ENCODE results near the gene SEPTIN1.

The SEPTIN1 gene

GRCh38 chr16:30406795-30407101 is 24.4 kb upstream of the SEPTIN1 start:
- TF ChIP-seq CTCF (IDR thresholded peaks at IDR 0.05): no peak
- Histone ChIP-seq H3K27ac (peak overlapping the region; percentile 41), H3K4me1 (ENCODE audit: control insufficient read depth in 1 of 2, insufficient read depth in 1 of 2, low read depth in 1 of 2, low read length in 1 of 2) (peaks cover 19 to 38% of the 10 kb centered on the region in 2 experiments), H3K4me3 (ENCODE audit: low read depth in 1 of 2, low read length in 1 of 2) (peak overlapping the region; percentile 65 to 84), H3K36me3 (no peaks in the 10 kb centered on the region), H3K27me3 (peaks cover 7% of the 10 kb centered on the region), H3K9me3 (no peaks in the 10 kb centered on the region)

GRCh38 chr16:30401768-30402425 is 19.5 kb upstream of the SEPTIN1 start:
- Histone ChIP-seq H3K9me3 (no peaks in the 10 kb centered on the region), H3K4me1 (ENCODE audit: control insufficient read depth in 1 of 2, insufficient read depth in 1 of 2, low read depth in 1 of 2, low read length in 1 of 2) (peaks cover 25 to 52% of the 10 kb centered on the region in 2 experiments), H3K27me3 (peaks cover 24% of the 10 kb centered on the region), H3K4me3 (ENCODE audit: low read depth in 1 of 2, low read length in 1 of 2) (no peak overlapping the region), H3K27ac (no peak overlapping the region), H3K36me3 (no peaks in the 10 kb centered on the region)
- TF ChIP-seq CTCF (IDR thresholded peaks at IDR 0.05): no peak

GRCh38 chr16:30399435-30400186 is 17.2 kb upstream of the SEPTIN1 start:
- Histone ChIP-seq H3K4me1 (ENCODE audit: control insufficient read depth in 1 of 2, insufficient read depth in 1 of 2, low read depth in 1 of 2, low read length in 1 of 2) (peaks cover 35 to 69% of the 10 kb centered on the region in 2 experiments), H3K27me3 (peaks cover 31% of the 10 kb centered on the region), H3K36me3 (no peaks in the 10 kb centered on the region), H3K4me3 (ENCODE audit: low read depth in 1 of 2, low read length in 1 of 2) (peak overlapping the region; percentile 57 to 71), H3K9me3 (no peaks in the 10 kb centered on the region), H3K27ac (no peak overlapping the region)
- TF ChIP-seq CTCF (IDR thresholded peaks at IDR 0.05): no peak

DNA sequence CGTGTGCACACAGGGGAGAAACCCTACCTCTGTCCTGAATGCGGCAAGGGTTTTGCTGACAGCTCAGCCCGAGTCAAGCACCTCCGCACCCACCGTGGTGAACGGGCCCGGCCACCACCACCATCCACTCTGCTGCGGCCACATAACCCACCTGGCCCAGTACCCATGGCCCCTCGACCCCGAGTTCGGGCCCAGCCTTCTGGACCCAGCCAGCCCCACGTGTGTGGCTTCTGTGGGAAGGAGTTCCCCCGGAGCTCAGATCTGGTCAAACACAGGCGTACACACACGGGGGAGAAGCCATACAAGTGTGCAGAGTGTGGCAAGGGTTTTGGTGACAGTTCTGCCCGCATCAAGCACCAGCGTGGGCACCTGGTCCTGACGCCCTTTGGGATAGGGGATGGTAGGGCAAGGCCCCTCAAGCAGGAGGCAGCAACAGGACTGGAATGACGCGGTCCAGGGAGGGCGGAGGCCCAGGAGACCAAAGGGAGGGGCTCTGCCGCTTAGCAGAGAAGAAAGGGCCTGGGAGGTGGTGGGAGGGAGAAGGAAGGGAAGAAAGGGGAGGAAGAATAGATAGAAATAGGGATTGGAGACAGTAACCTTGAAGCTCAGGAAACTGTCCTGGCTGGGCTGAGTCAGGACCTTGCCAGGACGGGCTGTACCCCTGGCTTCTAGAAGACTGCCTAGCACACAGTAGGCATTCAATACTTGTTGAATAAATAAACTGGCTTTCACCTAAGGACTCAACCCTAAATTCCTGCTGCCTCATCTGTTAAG is 16.5 kb upstream of the SEPTIN1 start:
- no peak overlapping the region for H3K4me3 ChIP-seq (ENCODE audit: low read depth in 1 of 2, low read length in 1 of 2)
- no peaks in the 10 kb centered on the region for H3K36me3 ChIP-seq
- H3K4me1 ChIP-seq (ENCODE audit: control insufficient read depth in 1 of 2, insufficient read depth in 1 of 2, low read depth in 1 of 2, low read length in 1 of 2): peaks cover 35 to 69% of the 10 kb centered on the region in 2 experiments
- TF ChIP-seq CTCF (IDR thresholded peaks at IDR 0.05): no peak
- H3K27ac ChIP-seq: no peak overlapping the region
- peaks cover 36% of the 10 kb centered on the region for H3K27me3 ChIP-seq
- no peaks in the 10 kb centered on the region for H3K9me3 ChIP-seq

DNA sequence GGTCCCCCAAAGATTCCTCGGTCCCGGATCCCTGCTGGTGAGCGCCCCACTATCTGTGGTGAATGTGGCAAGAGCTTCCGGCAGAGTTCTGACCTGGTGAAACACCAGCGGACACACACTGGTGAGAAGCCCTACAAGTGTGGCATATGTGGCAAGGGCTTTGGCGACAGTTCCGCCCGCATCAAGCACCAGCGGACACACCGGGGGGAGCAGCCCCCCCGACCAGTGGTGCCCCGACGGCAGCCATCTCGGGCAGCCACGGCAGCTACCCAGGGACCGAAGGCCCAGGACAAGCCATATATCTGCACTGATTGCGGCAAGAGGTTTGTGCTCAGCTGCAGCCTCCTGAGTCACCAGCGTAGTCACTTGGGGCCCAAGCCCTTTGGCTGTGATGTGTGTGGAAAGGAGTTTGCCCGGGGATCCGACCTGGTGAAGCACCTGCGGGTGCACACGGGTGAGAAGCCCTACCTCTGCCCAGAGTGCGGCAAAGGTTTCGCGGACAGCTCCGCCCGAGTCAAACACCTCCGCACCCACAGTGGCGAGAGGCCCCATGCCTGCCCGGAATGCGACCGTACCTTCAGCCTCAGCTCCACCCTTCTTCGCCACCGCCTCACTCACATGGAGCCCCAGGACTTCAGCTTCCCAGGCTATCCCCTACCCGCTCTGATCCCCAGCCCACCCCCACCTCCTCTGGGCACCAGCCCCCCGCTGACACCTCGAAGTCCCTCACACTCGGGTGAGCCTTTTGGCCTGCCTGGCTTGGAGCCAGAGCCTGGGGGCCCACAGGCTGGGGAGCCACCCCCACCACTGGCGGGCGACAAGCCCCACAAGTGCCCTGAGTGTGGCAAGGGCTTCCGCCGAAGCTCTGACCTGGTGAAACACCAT is 15.7 kb upstream of the SEPTIN1 start:
- no peaks in the 10 kb centered on the region for H3K36me3 ChIP-seq
- peaks cover 36% of the 10 kb centered on the region for H3K27me3 ChIP-seq
- peaks cover 31 to 61% of the 10 kb centered on the region in 2 experiments for H3K4me1 ChIP-seq (ENCODE audit: control insufficient read depth in 1 of 2, insufficient read depth in 1 of 2, low read depth in 1 of 2, low read length in 1 of 2)
- H3K27ac ChIP-seq: no peak overlapping the region
- no peak overlapping the region for H3K4me3 ChIP-seq (ENCODE audit: low read depth in 1 of 2, low read length in 1 of 2)
- no peak for TF ChIP-seq CTCF (IDR thresholded peaks at IDR 0.05)
- no peaks in the 10 kb centered on the region for H3K9me3 ChIP-seq
